ENCODE measurements around the gene FXYD2. TPM values are rescaled to one million over a fixed set of nuclear protein-coding genes. Genes with fewer than 3 reads are reported as not detected.

Gene FXYD2
- total RNA-seq, 1 experiment from 2014 or later: 1.4 TPM

GRCh38 chr11:117794135-117794534, 30.4 kb downstream of the FXYD2 start (continued):
- TF ChIP-seq PRDM15 (CRISPR knock-in tag; IDR thresholded peaks at IDR 0.05): no peak
- TF ChIP-seq ATF6 (CRISPR knock-in tag; IDR thresholded peaks at IDR 0.05): no peak
- no peak for TF ChIP-seq OVOL2 (CRISPR knock-in tag; IDR thresholded peaks at IDR 0.05; ENCODE audit: borderline replicate concordance)
- no peak for TF ChIP-seq ZNF232 (CRISPR knock-in tag; IDR thresholded peaks at IDR 0.05)
- TF ChIP-seq TCF7 (CRISPR knock-in tag; IDR thresholded peaks at IDR 0.05; ENCODE audit: low read depth): no peak
- TF ChIP-seq ETV6 (CRISPR knock-in tag; IDR thresholded peaks at IDR 0.05): no peak
- no peak for TF ChIP-seq ATF1 (CRISPR knock-in tag; IDR thresholded peaks at IDR 0.05)

- Mint-ChIP-seq H3K4me1 (peaks cover 15% of the 10 kb centered on the region), H3K9me3 (no peaks in the 10 kb centered on the region), H3K36me3 (no peaks in the 10 kb centered on the region), H3K4me3 (no peak overlapping the region), H3K27me3 (ENCODE audit: low read depth) (peaks cover 57% of the 10 kb centered on the region), H3K27ac (no peak overlapping the region)
- ATAC-seq (no peak), DNase-seq (ENCODE audit: low spot score) (no peak)
- POLR2A ChIA-PET: interaction anchor here (0.6 kb wide), 1 partner anchor 8 kb away, joined by 5 read pairs; no protein-coding TSS in a partner anchor
- CTCF ChIA-PET: interaction anchor here (1.0 to 2.1 kb wide), 2 partner anchors 368 kb away, joined by 4 to 9 read pairs; no protein-coding TSS in a partner anchor
- no peak for TF ChIP-seq USF2 (CRISPR knock-in tag; IDR thresholded peaks at IDR 0.05)
- no peak for TF ChIP-seq RORB (CRISPR knock-in tag; IDR thresholded peaks at IDR 0.05)
- no peak for TF ChIP-seq ZNF532 (CRISPR knock-in tag; IDR thresholded peaks at IDR 0.05; ENCODE audit: borderline replicate concordance)
- no peak for TF ChIP-seq HMGA2 (CRISPR knock-in tag; IDR thresholded peaks at IDR 0.05)
- no peak for TF ChIP-seq ATF3 (CRISPR knock-in tag; conservative IDR thresholded peaks at IDR 0.05)
- TF ChIP-seq GRHL2 (CRISPR knock-in tag; IDR thresholded peaks at IDR 0.05; ENCODE audit: insufficient replicate concordance, severe bottlenecking): no peak
- no peak for TF ChIP-seq TCF7 (CRISPR knock-in tag; IDR thresholded peaks at IDR 0.05; ENCODE audit: low read depth)
- no peak for TF ChIP-seq TEAD1 (CRISPR knock-in tag; IDR thresholded peaks at IDR 0.05)
- TF ChIP-seq ZNF423 (CRISPR knock-in tag; IDR thresholded peaks at IDR 0.05): no peak
- TF ChIP-seq OVOL2 (CRISPR knock-in tag; IDR thresholded peaks at IDR 0.05; ENCODE audit: borderline replicate concordance): no peak
- no peak for TF ChIP-seq CREB1 (CRISPR knock-in tag; IDR thresholded peaks at IDR 0.05)
- TF ChIP-seq FOXK1 (CRISPR knock-in tag; IDR thresholded peaks at IDR 0.05): no peak
- TF ChIP-seq ZNF219 (CRISPR knock-in tag; IDR thresholded peaks at IDR 0.05; ENCODE audit: borderline replicate concordance): no peak
- no peak for TF ChIP-seq KAT7 (CRISPR knock-in tag; IDR thresholded peaks at IDR 0.05; ENCODE audit: borderline replicate concordance)
- no peak for TF ChIP-seq CBFB (CRISPR knock-in tag; IDR thresholded peaks at IDR 0.05; ENCODE audit: low read depth)
- no peak for TF ChIP-seq ZNF263 (CRISPR knock-in tag; IDR thresholded peaks at IDR 0.05; ENCODE audit: low read depth)
- TF ChIP-seq ZNF671 (CRISPR knock-in tag; IDR thresholded peaks at IDR 0.05): no peak
These were observed 31.0 kb downstream of the FXYD2 start for GRCh38 chr11:117793583-117793982.

All from WTC11 (cell line).